Mesendoderm (in vitro differentiated cells): ENCODE measurements around the gene SLC39A11.

Experiments
- DNase-seq: peaks from one replicate; pipeline ENCODE4 v3.0.0; 2013
- H2AK5ac ChIP-seq: 2 replicates; pipeline ENCODE4 v1.6.1; 2013; ENCODE audit warnings: low read length, inconsistent platforms
- H2BK120ac ChIP-seq: 2 replicates; pipeline ENCODE4 v1.6.1; 2013; ENCODE audit warnings: low read depth, mild to moderate bottlenecking, low read length, moderate library complexity, mixed read lengths
- H2BK15ac ChIP-seq: replicated peaks from 2 replicates; pipeline ENCODE4 v1.6.1; 2013; ENCODE audit warnings: low read depth, mild to moderate bottlenecking, moderate library complexity
- H2BK5ac ChIP-seq: 2 replicates; pipeline ENCODE4 v1.6.1; 2013; ENCODE audit warnings: low read length, inconsistent platforms
- H3K18ac ChIP-seq: 2 replicates; pipeline ENCODE4 v1.6.1; 2013; ENCODE audit warnings: mild to moderate bottlenecking, low read length, mixed read lengths
- H3K23ac ChIP-seq: one replicate; pipeline ENCODE4 v1.6.1; 2013; ENCODE audit warnings: low read length
- H3K27ac ChIP-seq: 2 replicates; pipeline ENCODE4 v1.5.1; 2013; ENCODE audit warnings: low read depth, mild to moderate bottlenecking, inconsistent platforms, low read length, moderate library complexity
- H3K27me3 ChIP-seq: 2 replicates; pipeline ENCODE4 v1.6.1; 2013; ENCODE audit warnings: low read length, control low read depth, mild to moderate bottlenecking, inconsistent platforms; ENCODE audit not compliant: insufficient read depth, poor library complexity
- H3K36me3 ChIP-seq: 2 replicates; pipeline ENCODE4 v1.6.1; 2013; ENCODE audit warnings: low read length, inconsistent platforms; ENCODE audit not compliant: control insufficient read depth, insufficient read depth
- H3K4ac ChIP-seq: one replicate; pipeline ENCODE4 v1.6.1; 2013; ENCODE audit warnings: low read depth, mild to moderate bottlenecking, low read length, moderate library complexity
- H3K4me1 ChIP-seq: 2 replicates; pipeline ENCODE4 v1.6.1; 2013; ENCODE audit warnings: low read depth, low read length, inconsistent platforms; ENCODE audit not compliant: control insufficient read depth
- H3K4me2 ChIP-seq: 2 replicates; pipeline ENCODE4 v1.6.1; 2013; ENCODE audit warnings: low read length
- H3K4me3 ChIP-seq: 2 replicates; pipeline ENCODE4 v1.5.1; 2013; ENCODE audit warnings: mild to moderate bottlenecking, low read length
- H3K56ac ChIP-seq: one replicate; pipeline ENCODE4 v1.6.1; 2013; ENCODE audit warnings: low read length
- H3K79me1 ChIP-seq: 2 replicates; pipeline ENCODE4 v1.6.1; 2013; ENCODE audit warnings: low read length, inconsistent platforms
- H3K79me2 ChIP-seq: 2 replicates; pipeline ENCODE4 v1.6.1; 2013; ENCODE audit warnings: mild to moderate bottlenecking, low read length; ENCODE audit not compliant: control insufficient read depth, insufficient read depth
- H3K9ac ChIP-seq: 2 replicates; pipeline ENCODE4 v1.6.1; 2013; ENCODE audit warnings: low read length, inconsistent platforms
- H4K5ac ChIP-seq: one replicate; pipeline ENCODE4 v1.6.1; 2013; ENCODE audit warnings: low read length
- H4K8ac ChIP-seq: one replicate; pipeline ENCODE4 v1.6.1; 2013; ENCODE audit warnings: low read depth, mild to moderate bottlenecking, control low read depth, low read length, moderate library complexity
- WGBS: extraction: QIAGEN DNeasy Blood & Tissue Kit; methylation state at CpG from one replicate; pipeline ENCODE4 v1.1.7; 2013; ENCODE audit warnings: low lambda C conversion rate, missing lambda C conversion rate; ENCODE audit not compliant: insufficient coverage; ENCODE audit errors: extremely low coverage; 5-methylcytosine and 5-hydroxymethylcytosine counted together

SLC39A11 gene

GRCh38 chr17:72891627-72892026 is 200.9 kb downstream of the SLC39A11 start:
- DNase-seq, result no peak
- Histone ChIP-seq H3K27ac (no peak overlapping the region), H2BK120ac (no peak overlapping the region), H3K9ac (no peak overlapping the region), H3K18ac (no peak overlapping the region), H2BK5ac (no peak overlapping the region), H2BK15ac (no peak overlapping the region), H3K27me3 (no peaks in the 10 kb centered on the region), H3K56ac (no peak overlapping the region), H3K36me3 (no peaks in the 10 kb centered on the region), H4K8ac (no peak overlapping the region), H3K4me1 (no peaks in the 10 kb centered on the region), H3K4ac (no peak overlapping the region), H3K4me2 (no peak overlapping the region), H3K23ac (no peak overlapping the region), H3K4me3 (no peak overlapping the region), H2AK5ac (no peak overlapping the region), H3K79me2 (no peaks in the 10 kb centered on the region), H4K5ac (no peak overlapping the region), H3K79me1 (no peaks in the 10 kb centered on the region)
- no CpG with 5 or more reads among the region's 2 CpGs for WGBS

GRCh38 chr17:72890711-72891110 is 201.8 kb downstream of the SLC39A11 start:
- Histone ChIP-seq H2BK120ac (no peak overlapping the region), H2BK5ac (no peak overlapping the region), H4K8ac (no peak overlapping the region), H3K9ac (no peak overlapping the region), H4K5ac (no peak overlapping the region), H3K79me2 (no peaks in the 10 kb centered on the region), H3K36me3 (no peaks in the 10 kb centered on the region), H3K23ac (no peak overlapping the region), H2BK15ac (no peak overlapping the region), H3K4me1 (no peaks in the 10 kb centered on the region), H3K4me3 (no peak overlapping the region), H3K27ac (no peak overlapping the region), H3K27me3 (no peaks in the 10 kb centered on the region), H2AK5ac (no peak overlapping the region), H3K56ac (no peak overlapping the region), H3K4ac (no peak overlapping the region), H3K79me1 (no peaks in the 10 kb centered on the region), H3K4me2 (no peak overlapping the region), H3K18ac (no peak overlapping the region)
- WGBS, result no CpG with 5 or more reads among the region's 2 CpGs
- DNase-seq, result no peak

GRCh38 chr17:72887917-72888316 is 204.6 kb downstream of the SLC39A11 start:
- Histone ChIP-seq H3K4ac (no peak overlapping the region), H2BK15ac (no peak overlapping the region), H3K79me2 (no peaks in the 10 kb centered on the region), H3K79me1 (no peaks in the 10 kb centered on the region), H4K8ac (no peak overlapping the region), H3K9ac (no peak overlapping the region), H3K4me1 (no peaks in the 10 kb centered on the region), H2AK5ac (no peak overlapping the region), H3K4me3 (no peak overlapping the region), H3K4me2 (no peak overlapping the region), H3K18ac (no peak overlapping the region), H2BK120ac (no peak overlapping the region), H4K5ac (no peak overlapping the region), H3K27me3 (no peaks in the 10 kb centered on the region), H3K23ac (no peak overlapping the region), H3K36me3 (no peaks in the 10 kb centered on the region), H3K56ac (no peak overlapping the region), H2BK5ac (no peak overlapping the region), H3K27ac (no peak overlapping the region)
- no CpG with 5 or more reads among the region's 4 CpGs for WGBS
- DNase-seq, result no peak

GRCh38 chr17:72887322-72887721 is 205.2 kb downstream of the SLC39A11 start:
- no peak overlapping the region for H3K4me3 ChIP-seq
- no peak overlapping the region for H3K4ac ChIP-seq
- no peak overlapping the region for H3K27ac ChIP-seq
- no peak overlapping the region for H2BK5ac ChIP-seq
- H3K56ac ChIP-seq, result no peak overlapping the region
- H3K18ac ChIP-seq, result no peak overlapping the region
- H3K4me1 ChIP-seq, result no peaks in the 10 kb centered on the region
- no peaks in the 10 kb centered on the region for H3K79me1 ChIP-seq
- H4K8ac ChIP-seq, result no peak overlapping the region
- H3K4me2 ChIP-seq, result no peak overlapping the region
- no peaks in the 10 kb centered on the region for H3K79me2 ChIP-seq
- no peaks in the 10 kb centered on the region for H3K27me3 ChIP-seq
- no peak overlapping the region for H4K5ac ChIP-seq
- H3K9ac ChIP-seq, result no peak overlapping the region
- no peak overlapping the region for H2AK5ac ChIP-seq
- DNase-seq, result no peak
- no peak overlapping the region for H2BK120ac ChIP-seq
- H3K36me3 ChIP-seq, result no peaks in the 10 kb centered on the region
- WGBS, result no CpG with 5 or more reads among the region's 8 CpGs
- no peak overlapping the region for H2BK15ac ChIP-seq
- no peak overlapping the region for H3K23ac ChIP-seq

GRCh38 chr17:72886622-72887021 is 205.9 kb downstream of the SLC39A11 start:
- Histone ChIP-seq H3K79me1 (no peaks in the 10 kb centered on the region), H2BK15ac (no peak overlapping the region), H3K27me3 (no peaks in the 10 kb centered on the region), H2BK5ac (no peak overlapping the region), H3K23ac (no peak overlapping the region), H4K8ac (no peak overlapping the region), H2AK5ac (no peak overlapping the region), H3K4me1 (no peaks in the 10 kb centered on the region), H3K56ac (no peak overlapping the region), H3K9ac (no peak overlapping the region), H2BK120ac (no peak overlapping the region), H3K27ac (no peak overlapping the region), H3K36me3 (no peaks in the 10 kb centered on the region), H3K79me2 (no peaks in the 10 kb centered on the region), H3K4ac (no peak overlapping the region), H4K5ac (no peak overlapping the region), H3K18ac (no peak overlapping the region), H3K4me3 (no peak overlapping the region), H3K4me2 (no peak overlapping the region)
- no peak for DNase-seq
- no CpG with 5 or more reads among the region's 3 CpGs for WGBS

GRCh38 chr17:72884066-72884465 is 208.4 kb downstream of the SLC39A11 start:
- Histone ChIP-seq H3K18ac (no peak overlapping the region), H2AK5ac (no peak overlapping the region), H2BK5ac (no peak overlapping the region), H3K4ac (no peak overlapping the region), H3K4me3 (no peak overlapping the region), H3K27ac (no peak overlapping the region), H3K56ac (no peak overlapping the region), H3K4me2 (no peak overlapping the region), H4K5ac (no peak overlapping the region), H3K79me2 (no peaks in the 10 kb centered on the region), H3K79me1 (no peaks in the 10 kb centered on the region), H3K27me3 (no peaks in the 10 kb centered on the region), H3K9ac (no peak overlapping the region), H3K23ac (no peak overlapping the region), H3K36me3 (no peaks in the 10 kb centered on the region), H2BK120ac (no peak overlapping the region), H2BK15ac (no peak overlapping the region), H4K8ac (no peak overlapping the region), H3K4me1 (no peaks in the 10 kb centered on the region)
- no peak for DNase-seq
- no CpG with 5 or more reads among the region's 2 CpGs for WGBS
